ENCODE measurements around the gene CD163L1. TPM values are rescaled to one million over a fixed set of nuclear protein-coding genes. Genes with fewer than 3 reads are reported as not detected.

CD163L1 gene
- total RNA-seq, 2 experiments from 2014 or later: not detected

GRCh38 chr12:7431993-7432685 is 11.8 kb downstream of the CD163L1 start:
- Histone ChIP-seq H2AFZ (ENCODE audit: low read length) (no peak overlapping the region), H3K4me1 (ENCODE audit: insufficient read depth, low read length, poor library complexity, severe bottlenecking) (no peaks in the 10 kb centered on the region), H3K4me2 (ENCODE audit: low read length) (no peak overlapping the region), H3K4me3 (ENCODE audit: low read depth, low read length, poor library complexity, severe bottlenecking) (no peak overlapping the region), H3K79me2 (ENCODE audit: insufficient read depth, low read depth, low read length) (no peaks in the 10 kb centered on the region), H3K36me3 (ENCODE audit: insufficient read depth, low read length) (no peaks in the 10 kb centered on the region), H3K9me2 (ENCODE audit: insufficient read depth, low read length) (no peaks in the 10 kb centered on the region), H3K9me3 (ENCODE audit: low read length) (no peaks in the 10 kb centered on the region), H3K27ac (ENCODE audit: low read depth, low read length, poor library complexity, severe bottlenecking) (no peak overlapping the region), H4K20me1 (ENCODE audit: insufficient read depth, low read length) (no peaks in the 10 kb centered on the region)
- no peak for DNase-seq (ENCODE audit: low spot score)
- BruUV-seq (replicated peaks): no TSS peak
- CTCF ChIA-PET (ENCODE audit: unreplicated experiment): no interaction called here
- no peak for TF ChIP-seq EZH2phosphoT487 (IDR thresholded peaks at IDR 0.05; ENCODE audit: borderline replicate concordance, low read depth, low read length)
- no peak for TF ChIP-seq CTCF (conservative IDR thresholded peaks at IDR 0.05; ENCODE audit: low read length)
- intact Hi-C loops (cut with micrococcal nuclease; ENCODE audit: unreplicated experiment): no loop called here
- POLR2A ChIA-PET: interaction anchor here (0.7 kb wide), 1 partner anchor 308 kb away, joined by 3 read pairs; no protein-coding TSS in a partner anchor

DNA sequence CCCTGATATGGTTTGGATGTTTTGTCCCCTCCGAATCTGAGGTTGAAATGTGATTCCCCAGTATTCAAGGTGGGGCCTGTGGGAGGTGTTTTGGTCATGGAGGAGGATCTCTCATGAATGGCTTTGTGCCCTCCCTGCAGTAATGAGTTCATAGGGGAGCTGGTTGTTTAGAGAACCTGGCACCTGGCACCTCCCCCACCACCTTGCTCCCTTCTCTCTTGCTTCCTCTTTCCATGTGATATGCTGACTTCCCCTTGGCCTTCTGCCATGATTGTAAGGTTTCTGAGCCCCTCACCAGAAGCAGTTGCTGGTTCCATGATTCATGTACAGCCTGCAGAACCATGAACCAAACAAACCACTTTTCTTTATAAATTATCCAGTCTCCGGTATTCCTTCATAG is 32.6 kb downstream of the CD163L1 start:
- Histone ChIP-seq H3K9me3 (ENCODE audit: low read length) (no peaks in the 10 kb centered on the region), H2AFZ (ENCODE audit: low read length) (no peak overlapping the region), H4K20me1 (ENCODE audit: insufficient read depth, low read length) (no peaks in the 10 kb centered on the region), H3K36me3 (ENCODE audit: insufficient read depth, low read length) (no peaks in the 10 kb centered on the region), H3K27ac (ENCODE audit: low read depth, low read length, poor library complexity, severe bottlenecking) (no peak overlapping the region), H3K9me2 (ENCODE audit: insufficient read depth, low read length) (no peaks in the 10 kb centered on the region), H3K79me2 (ENCODE audit: insufficient read depth, low read depth, low read length) (no peaks in the 10 kb centered on the region), H3K4me1 (ENCODE audit: insufficient read depth, low read length, poor library complexity, severe bottlenecking) (no peaks in the 10 kb centered on the region), H3K4me2 (ENCODE audit: low read length) (no peak overlapping the region), H3K4me3 (ENCODE audit: low read depth, low read length, poor library complexity, severe bottlenecking) (no peak overlapping the region)
- ChIA-PET POLR2A (no interaction called here), CTCF (ENCODE audit: unreplicated experiment) (no interaction called here)
- no peak for TF ChIP-seq CTCF (conservative IDR thresholded peaks at IDR 0.05; ENCODE audit: low read length)
- no peak for TF ChIP-seq EZH2phosphoT487 (IDR thresholded peaks at IDR 0.05; ENCODE audit: borderline replicate concordance, low read depth, low read length)
- no TSS peak for BruUV-seq (replicated peaks)
- peak; percentile 2 for DNase-seq (ENCODE audit: low spot score)
- intact Hi-C loops (cut with micrococcal nuclease; ENCODE audit: unreplicated experiment): no loop called here

GRCh38 chr12:7404275-7404674 is 39.7 kb downstream of the CD163L1 start:
- H3K9me3 ChIP-seq (ENCODE audit: low read length): no peaks in the 10 kb centered on the region
- no peak for DNase-seq (ENCODE audit: low spot score)
- TF ChIP-seq EZH2phosphoT487 (IDR thresholded peaks at IDR 0.05; ENCODE audit: borderline replicate concordance, low read depth, low read length): no peak
- no peak overlapping the region for H3K4me2 ChIP-seq (ENCODE audit: low read length)
- no peaks in the 10 kb centered on the region for H3K79me2 ChIP-seq (ENCODE audit: insufficient read depth, low read depth, low read length)
- no peak overlapping the region for H3K4me3 ChIP-seq (ENCODE audit: low read depth, low read length, poor library complexity, severe bottlenecking)
- no peaks in the 10 kb centered on the region for H3K36me3 ChIP-seq (ENCODE audit: insufficient read depth, low read length)
- no TSS peak for BruUV-seq (replicated peaks)
- H3K9me2 ChIP-seq (ENCODE audit: insufficient read depth, low read length): no peaks in the 10 kb centered on the region
- no peak overlapping the region for H3K27ac ChIP-seq (ENCODE audit: low read depth, low read length, poor library complexity, severe bottlenecking)
- intact Hi-C loops (cut with micrococcal nuclease; ENCODE audit: unreplicated experiment): no loop called here
- H2AFZ ChIP-seq (ENCODE audit: low read length): no peak overlapping the region
- POLR2A ChIA-PET: no interaction called here
- no peaks in the 10 kb centered on the region for H3K4me1 ChIP-seq (ENCODE audit: insufficient read depth, low read length, poor library complexity, severe bottlenecking)
- CTCF ChIA-PET (ENCODE audit: unreplicated experiment): no interaction called here
- H4K20me1 ChIP-seq (ENCODE audit: insufficient read depth, low read length): no peaks in the 10 kb centered on the region
